ENCODE data around the gene GNG8.

GRCh38 chr19:46614114-46614722, 21.8 kb downstream of the GNG8 start:
- no peak for TF ChIP-seq EZH2 (optimal IDR thresholded peaks at IDR 0.05; ENCODE audit: low read depth, low read length)
- TF ChIP-seq CTCF (IDR thresholded peaks at IDR 0.05; ENCODE audit: low read length) = peak; percentile 79

Data from MM.1S (cell line).